Liver (tissue), 9 donors: ENCODE results near the gene TOE1. TPM values are rescaled to one million over a fixed set of nuclear protein-coding genes. Genes with fewer than 3 reads are reported as not detected.

Source experiments
- DNase-seq: peaks from one replicate; pipeline ENCODE4 v3.0.0-alpha.2; 2017; ENCODE audit warnings: low spot score
- H3K27ac ChIP-seq, 2 donors: one replicate each; pipeline ENCODE4 v1.7.0; 2013; ENCODE audit warnings: inconsistent platforms in 2 of 2, low read length in 2 of 2, control low read depth in 1 of 2, low read depth in 1 of 2, mild to moderate bottlenecking in 1 of 2
- H3K27me3 ChIP-seq, 4 donors: one replicate each; pipeline versions ENCODE4 v1.6.1 to v1.7.0; 2013; ENCODE audit warnings: low read length in 3 of 4, inconsistent platforms in 1 of 4, mild to moderate bottlenecking in 1 of 4, moderate library complexity in 1 of 4; ENCODE audit not compliant: control insufficient read depth in 4 of 4, insufficient read depth in 4 of 4
- H3K36me3 ChIP-seq, 4 donors: one replicate each; pipeline versions ENCODE4 v1.6.1 to v1.7.0; 2013; ENCODE audit warnings: low read length in 3 of 4, mild to moderate bottlenecking in 3 of 4, low read depth in 1 of 4, moderate library complexity in 1 of 4; ENCODE audit not compliant: control insufficient read depth in 4 of 4, insufficient read depth in 3 of 4
- H3K4me1 ChIP-seq, 4 donors: one replicate each; pipeline versions ENCODE4 v1.6.1 to v1.7.0; 2013; ENCODE audit warnings: low read length in 3 of 4, mild to moderate bottlenecking in 3 of 4, moderate library complexity in 1 of 4; ENCODE audit not compliant: control insufficient read depth in 4 of 4, insufficient read depth in 4 of 4
- H3K4me3 ChIP-seq, 3 donors: one replicate each; pipeline versions ENCODE4 v1.6.1 to v1.7.0; 2013; ENCODE audit warnings: low read length in 3 of 3, control low read depth in 1 of 3, low read depth in 1 of 3, mild to moderate bottlenecking in 1 of 3
- H3K9ac ChIP-seq, 2 donors: one replicate each; pipeline ENCODE4 v1.7.0; 2013; ENCODE audit warnings: low read length in 2 of 2, mild to moderate bottlenecking in 2 of 2, moderate library complexity in 2 of 2, control low read depth in 1 of 2, low read depth in 1 of 2
- H3K9me3 ChIP-seq, 4 donors: one replicate each; pipeline versions ENCODE4 v1.6.1 to v1.7.0; 2013; ENCODE audit warnings: low read length in 3 of 4; ENCODE audit not compliant: control insufficient read depth in 4 of 4
- ATF3 ChIP-seq: IDR thresholded peaks from 2 replicates; pipeline ENCODE4 v1.6.1; 2016; ENCODE audit warnings: antibody characterized with exemption
- CTCF ChIP-seq: fragments of 150-350 bp; IDR thresholded peaks from 2 replicates; pipeline ENCODE4 v1.5.1; 2017; ENCODE audit warnings: improper control_type of control experiment, low read depth, low read length; ENCODE audit not compliant: missing input control
- EGR1 ChIP-seq, 2 donors: IDR thresholded peaks; 2 replicates each; pipeline ENCODE4 v1.6.1; 2016 to 2018; ENCODE audit warnings: antibody characterized with exemption in 2 of 2, low read depth in 2 of 2
- FOXA1 ChIP-seq: IDR thresholded peaks from 2 replicates; pipeline ENCODE4 v1.6.1; 2016; ENCODE audit warnings: antibody characterized with exemption
- FOXA2 ChIP-seq: IDR thresholded peaks from 2 replicates; pipeline ENCODE4 v1.6.1; 2016; ENCODE audit warnings: antibody characterized with exemption
- GABPA ChIP-seq, 2 donors: IDR thresholded peaks in 1 of 2; conservative IDR thresholded peaks in 1 of 2; 2 replicates each; pipeline ENCODE4 v1.6.1; 2016; ENCODE audit warnings: antibody characterized with exemption in 2 of 2, mild to moderate bottlenecking in 1 of 2, moderate library complexity in 1 of 2
- HNF4A ChIP-seq, 2 donors: conservative IDR thresholded peaks; 2 replicates each; pipeline ENCODE4 v1.6.1; 2016; ENCODE audit warnings: antibody characterized with exemption in 2 of 2, mild to moderate bottlenecking in 2 of 2
- HNF4G ChIP-seq: IDR thresholded peaks from 2 replicates; pipeline ENCODE4 v1.6.1; 2016; ENCODE audit warnings: antibody characterized with exemption
- JUND ChIP-seq, 2 donors: IDR thresholded peaks; 2 replicates each; pipeline ENCODE4 v1.6.1; 2016; ENCODE audit warnings: antibody characterized with exemption in 2 of 2
- MAX ChIP-seq: IDR thresholded peaks from 2 replicates; pipeline ENCODE4 v1.6.1; 2016; ENCODE audit warnings: antibody characterized with exemption
- NR2F2 ChIP-seq: IDR thresholded peaks from 2 replicates; pipeline ENCODE4 v1.6.1; 2016; ENCODE audit warnings: antibody characterized with exemption
- RAD21 ChIP-seq, 2 donors: IDR thresholded peaks; 2 replicates each; pipeline ENCODE4 v1.6.1; 2016; ENCODE audit warnings: antibody characterized with exemption in 2 of 2, mild to moderate bottlenecking in 2 of 2
- RXRA ChIP-seq, 2 donors: IDR thresholded peaks; 2 replicates each; pipeline ENCODE4 v1.6.1; 2017 to 2018; ENCODE audit warnings: antibody characterized with exemption in 2 of 2, mild to moderate bottlenecking in 1 of 2
- SP1 ChIP-seq: IDR thresholded peaks from 2 replicates; pipeline ENCODE4 v1.6.1; 2018; ENCODE audit warnings: antibody characterized with exemption, mild to moderate bottlenecking
- TAF1 ChIP-seq: conservative IDR thresholded peaks from 2 replicates; pipeline ENCODE4 v1.6.1; 2016; ENCODE audit warnings: antibody characterized with exemption, mild to moderate bottlenecking
- YY1 ChIP-seq: IDR thresholded peaks from 2 replicates; pipeline ENCODE4 v1.6.1; 2016; ENCODE audit warnings: antibody characterized with exemption, mild to moderate bottlenecking
- ZBTB33 ChIP-seq: IDR thresholded peaks from 2 replicates; pipeline ENCODE4 v1.6.1; 2016; ENCODE audit warnings: antibody characterized with exemption
- WGBS: extraction: QIAGEN DNeasy Blood & Tissue Kit; methylation state at CpG from one replicate; pipeline ENCODE4 v1.1.7; 2013; 5-methylcytosine and 5-hydroxymethylcytosine counted together
- polyA plus RNA-seq, 2 donors: library from polyadenylated mRNA; stranded (reverse) in 1 of 2; unstranded in 1 of 2; fragments of 200-250 nt in 1 of 2; fragments of >200 nt in 1 of 2; fragmentation: Nextera tagmentation in 1 of 2; extraction: Ambion mirVana in 1 of 2; gene quantifications; one replicate each; pipeline versions ENCODE4 v1.2.1 to v1.2.3, GENCODE V29; 2013 to 2015
- total RNA-seq, 2 donors: library from RNA; depleted of rRNA; stranded (reverse); fragments of >200 nt; gene quantifications; one replicate each; pipeline ENCODE4 v1.2.3, GENCODE V29; 2014
- donor health status: healthy.
- donor health status: healthy.
- donor health status: healthy.
- donor health status: healthy.
- donor health status: healthy.

TOE1 gene
- total and polyA plus RNA-seq, 4 donors = 3.5 to 9.1 (median 5.8) TPM

GRCh38 chr1:45378184-45378583 is 38.2 kb downstream of the TOE1 start:
- H3K27me3 ChIP-seq = no peaks in the 10 kb centered on the region
- no peaks in the 10 kb centered on the region for H3K9me3 ChIP-seq
- peaks cover 0 to 2% (median under 1%) of the 10 kb centered on the region in 4 donors for H3K4me1 ChIP-seq
- no peak overlapping the region for H3K9ac ChIP-seq
- no peak for TF ChIP-seq SP1
- no peak for TF ChIP-seq HNF4A (conservative IDR thresholded peaks at IDR 0.05)
- no peak for TF ChIP-seq ZBTB33
- no peak for TF ChIP-seq EGR1 (IDR thresholded peaks at IDR 0.05; ENCODE audit: low read depth in 2 of 2)
- TF ChIP-seq RAD21 (IDR thresholded peaks at IDR 0.05) = no peak
- TF ChIP-seq YY1 = no peak
- TF ChIP-seq GABPA (IDR thresholded peaks at IDR 0.05 in 1 of 2, conservative IDR thresholded peaks at IDR 0.05 in 1 of 2) = no peak
- TF ChIP-seq NR2F2 = no peak
- no peak for TF ChIP-seq RXRA (IDR thresholded peaks at IDR 0.05)
- TF ChIP-seq TAF1 = no peak
- TF ChIP-seq CTCF = no peak
- no peak for TF ChIP-seq FOXA1
- no peak for TF ChIP-seq HNF4G
- no peak for TF ChIP-seq FOXA2
- TF ChIP-seq ATF3 = no peak
- TF ChIP-seq MAX = no peak
- no peak for TF ChIP-seq JUND (IDR thresholded peaks at IDR 0.05)
- no peak overlapping the region for H3K27ac ChIP-seq
- no peak overlapping the region for H3K4me3 ChIP-seq
- DNase-seq = no peak
- H3K36me3 ChIP-seq = no peaks in the 10 kb centered on the region

- Histone ChIP-seq H3K4me3 (no peak overlapping the region), H3K36me3 (no peaks in the 10 kb centered on the region), H3K27ac (no peak overlapping the region), H3K9ac (no peak overlapping the region), H3K27me3 (no peaks in the 10 kb centered on the region), H3K9me3 (no peaks in the 10 kb centered on the region), H3K4me1 (peaks cover 0 to 2% (median under 1%) of the 10 kb centered on the region in 4 donors)
- DNase-seq = no peak
- 97% methylated on average over 6 of the region's 6 CpGs for WGBS
- TF ChIP-seq RXRA (IDR thresholded peaks at IDR 0.05) (no peak), TAF1 (no peak), SP1 (no peak), ATF3 (no peak), GABPA (IDR thresholded peaks at IDR 0.05 in 1 of 2, conservative IDR thresholded peaks at IDR 0.05 in 1 of 2) (no peak), JUND (IDR thresholded peaks at IDR 0.05) (no peak), CTCF (no peak), RAD21 (IDR thresholded peaks at IDR 0.05) (no peak), EGR1 (IDR thresholded peaks at IDR 0.05; ENCODE audit: low read depth in 2 of 2) (no peak), FOXA1 (no peak), MAX (no peak), HNF4A (conservative IDR thresholded peaks at IDR 0.05) (no peak)
Measured at GRCh38 chr1:45379524-45379923, 39.6 kb downstream of the TOE1 start.
